Liver (tissue), 9 donors: ENCODE measurements around the gene RNF157. TPM values are rescaled to one million over a fixed set of nuclear protein-coding genes. Genes with fewer than 3 reads are reported as not detected.

Experiments
- DNase-seq: peaks from one replicate; pipeline ENCODE4 v3.0.0-alpha.2; 2017; ENCODE audit warnings: low spot score
- H3K27ac ChIP-seq, 2 donors: one replicate each; pipeline ENCODE4 v1.7.0; 2013; ENCODE audit warnings: inconsistent platforms in 2 of 2, low read length in 2 of 2, control low read depth in 1 of 2, low read depth in 1 of 2, mild to moderate bottlenecking in 1 of 2
- H3K27me3 ChIP-seq, 4 donors: one replicate each; pipeline versions ENCODE4 v1.6.1 to v1.7.0; 2013; ENCODE audit warnings: low read length in 3 of 4, inconsistent platforms in 1 of 4, mild to moderate bottlenecking in 1 of 4, moderate library complexity in 1 of 4; ENCODE audit not compliant: control insufficient read depth in 4 of 4, insufficient read depth in 4 of 4
- H3K36me3 ChIP-seq, 4 donors: one replicate each; pipeline versions ENCODE4 v1.6.1 to v1.7.0; 2013; ENCODE audit warnings: low read length in 3 of 4, mild to moderate bottlenecking in 3 of 4, low read depth in 1 of 4, moderate library complexity in 1 of 4; ENCODE audit not compliant: control insufficient read depth in 4 of 4, insufficient read depth in 3 of 4
- H3K4me1 ChIP-seq, 4 donors: one replicate each; pipeline versions ENCODE4 v1.6.1 to v1.7.0; 2013; ENCODE audit warnings: low read length in 3 of 4, mild to moderate bottlenecking in 3 of 4, moderate library complexity in 1 of 4; ENCODE audit not compliant: control insufficient read depth in 4 of 4, insufficient read depth in 4 of 4
- H3K4me3 ChIP-seq, 3 donors: one replicate each; pipeline versions ENCODE4 v1.6.1 to v1.7.0; 2013; ENCODE audit warnings: low read length in 3 of 3, control low read depth in 1 of 3, low read depth in 1 of 3, mild to moderate bottlenecking in 1 of 3
- H3K9ac ChIP-seq, 2 donors: one replicate each; pipeline ENCODE4 v1.7.0; 2013; ENCODE audit warnings: low read length in 2 of 2, mild to moderate bottlenecking in 2 of 2, moderate library complexity in 2 of 2, control low read depth in 1 of 2, low read depth in 1 of 2
- H3K9me3 ChIP-seq, 4 donors: one replicate each; pipeline versions ENCODE4 v1.6.1 to v1.7.0; 2013; ENCODE audit warnings: low read length in 3 of 4; ENCODE audit not compliant: control insufficient read depth in 4 of 4
- EGR1 ChIP-seq, 2 donors: IDR thresholded peaks; 2 replicates each; pipeline ENCODE4 v1.6.1; 2016 to 2018; ENCODE audit warnings: antibody characterized with exemption in 2 of 2, low read depth in 2 of 2
- FOXA2 ChIP-seq: IDR thresholded peaks from 2 replicates; pipeline ENCODE4 v1.6.1; 2016; ENCODE audit warnings: antibody characterized with exemption
- GABPA ChIP-seq, 2 donors: IDR thresholded peaks in 1 of 2; conservative IDR thresholded peaks in 1 of 2; 2 replicates each; pipeline ENCODE4 v1.6.1; 2016; ENCODE audit warnings: antibody characterized with exemption in 2 of 2, mild to moderate bottlenecking in 1 of 2, moderate library complexity in 1 of 2
- HNF4A ChIP-seq, 2 donors: conservative IDR thresholded peaks; 2 replicates each; pipeline ENCODE4 v1.6.1; 2016; ENCODE audit warnings: antibody characterized with exemption in 2 of 2, mild to moderate bottlenecking in 2 of 2
- JUND ChIP-seq, 2 donors: IDR thresholded peaks; 2 replicates each; pipeline ENCODE4 v1.6.1; 2016; ENCODE audit warnings: antibody characterized with exemption in 2 of 2
- NR2F2 ChIP-seq: IDR thresholded peaks from 2 replicates; pipeline ENCODE4 v1.6.1; 2016; ENCODE audit warnings: antibody characterized with exemption
- RAD21 ChIP-seq, 2 donors: IDR thresholded peaks; 2 replicates each; pipeline ENCODE4 v1.6.1; 2016; ENCODE audit warnings: antibody characterized with exemption in 2 of 2, mild to moderate bottlenecking in 2 of 2
- RXRA ChIP-seq, 2 donors: IDR thresholded peaks; 2 replicates each; pipeline ENCODE4 v1.6.1; 2017 to 2018; ENCODE audit warnings: antibody characterized with exemption in 2 of 2, mild to moderate bottlenecking in 1 of 2
- SP1 ChIP-seq: IDR thresholded peaks from 2 replicates; pipeline ENCODE4 v1.6.1; 2018; ENCODE audit warnings: antibody characterized with exemption, mild to moderate bottlenecking
- TAF1 ChIP-seq: conservative IDR thresholded peaks from 2 replicates; pipeline ENCODE4 v1.6.1; 2016; ENCODE audit warnings: antibody characterized with exemption, mild to moderate bottlenecking
- YY1 ChIP-seq: IDR thresholded peaks from 2 replicates; pipeline ENCODE4 v1.6.1; 2016; ENCODE audit warnings: antibody characterized with exemption, mild to moderate bottlenecking
- WGBS: extraction: QIAGEN DNeasy Blood & Tissue Kit; methylation state at CpG from one replicate; pipeline ENCODE4 v1.1.7; 2013; 5-methylcytosine and 5-hydroxymethylcytosine counted together
- polyA plus RNA-seq, 2 donors: library from polyadenylated mRNA; stranded (reverse) in 1 of 2; unstranded in 1 of 2; fragments of 200-250 nt in 1 of 2; fragments of >200 nt in 1 of 2; fragmentation: Nextera tagmentation in 1 of 2; extraction: Ambion mirVana in 1 of 2; gene quantifications; one replicate each; pipeline versions ENCODE4 v1.2.1 to v1.2.3, GENCODE V29; 2013 to 2015
- total RNA-seq, 2 donors: library from RNA; depleted of rRNA; stranded (reverse); fragments of >200 nt; gene quantifications; one replicate each; pipeline ENCODE4 v1.2.3, GENCODE V29; 2014
- TF ChIP-seq, protein P1 (sequence below): IDR thresholded peaks from 2 replicates; pipeline ENCODE4 v1.6.1; 2016; ENCODE audit warnings: antibody characterized with exemption, mild to moderate bottlenecking
- TF ChIP-seq, protein P2 (sequence below): IDR thresholded peaks from 2 replicates; pipeline ENCODE4 v1.6.1; 2016; ENCODE audit warnings: antibody characterized with exemption
- TF ChIP-seq, protein P3 (sequence below): IDR thresholded peaks from 2 replicates; pipeline ENCODE4 v1.6.1; 2016; ENCODE audit warnings: antibody characterized with exemption
- TF ChIP-seq, protein P4 (sequence below): IDR thresholded peaks from 2 replicates; pipeline ENCODE4 v1.6.1; 2016; ENCODE audit warnings: antibody characterized with exemption
- TF ChIP-seq, protein P5 (sequence below): fragments of 150-350 bp; IDR thresholded peaks from 2 replicates; pipeline ENCODE4 v1.5.1; 2017; ENCODE audit warnings: improper control_type of control experiment, low read depth, low read length; ENCODE audit not compliant: missing input control
- donor health status: healthy.
- donor health status: healthy.
- donor health status: healthy.
- donor health status: healthy.
- donor health status: healthy.

RNF157 gene
- total and polyA plus RNA-seq, 4 donors, result 0.42 to 2.9 (median 0.66) TPM

DNA sequence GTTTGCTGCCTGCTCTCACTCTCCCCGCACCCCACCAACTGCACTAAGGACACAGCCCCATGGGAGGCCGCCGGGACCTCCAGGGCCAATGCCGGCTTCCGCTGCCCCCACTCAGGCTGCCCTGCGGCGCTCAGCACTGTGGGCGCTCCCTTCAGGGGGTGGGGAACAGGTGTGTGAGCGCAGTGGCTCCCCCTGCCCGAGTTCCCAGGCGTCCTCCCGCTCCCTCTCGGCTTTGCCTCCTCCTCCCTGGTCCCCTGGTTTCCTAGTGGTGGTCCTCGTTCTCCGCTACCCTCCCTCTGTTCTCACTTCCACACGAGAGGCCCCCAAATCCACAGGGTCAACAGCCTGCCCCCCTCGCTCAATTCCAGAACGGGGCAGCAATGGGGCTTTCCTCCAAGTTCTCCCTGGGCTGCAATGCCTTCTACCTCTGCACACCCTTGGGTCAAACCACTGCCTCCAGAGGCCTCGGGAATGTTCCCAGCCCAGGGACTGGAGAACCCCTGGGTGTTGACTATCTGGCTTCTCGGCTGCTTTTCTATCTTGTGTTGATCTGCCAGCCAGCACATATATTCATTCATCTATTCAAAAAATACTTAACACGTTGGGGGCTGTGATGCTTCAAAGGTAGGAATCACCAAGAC, 109.1 kb downstream of the RNF157 start:
- Histone ChIP-seq H3K27me3 (no peaks in the 10 kb centered on the region), H3K36me3 (no peaks in the 10 kb centered on the region), H3K4me3 (no peak overlapping the region), H3K27ac (no peak overlapping the region), H3K9ac (no peak overlapping the region), H3K9me3 (no peaks in the 10 kb centered on the region), H3K4me1 (no peaks in the 10 kb centered on the region)
- no peak for DNase-seq
- TF ChIP-seq, protein P1, sequence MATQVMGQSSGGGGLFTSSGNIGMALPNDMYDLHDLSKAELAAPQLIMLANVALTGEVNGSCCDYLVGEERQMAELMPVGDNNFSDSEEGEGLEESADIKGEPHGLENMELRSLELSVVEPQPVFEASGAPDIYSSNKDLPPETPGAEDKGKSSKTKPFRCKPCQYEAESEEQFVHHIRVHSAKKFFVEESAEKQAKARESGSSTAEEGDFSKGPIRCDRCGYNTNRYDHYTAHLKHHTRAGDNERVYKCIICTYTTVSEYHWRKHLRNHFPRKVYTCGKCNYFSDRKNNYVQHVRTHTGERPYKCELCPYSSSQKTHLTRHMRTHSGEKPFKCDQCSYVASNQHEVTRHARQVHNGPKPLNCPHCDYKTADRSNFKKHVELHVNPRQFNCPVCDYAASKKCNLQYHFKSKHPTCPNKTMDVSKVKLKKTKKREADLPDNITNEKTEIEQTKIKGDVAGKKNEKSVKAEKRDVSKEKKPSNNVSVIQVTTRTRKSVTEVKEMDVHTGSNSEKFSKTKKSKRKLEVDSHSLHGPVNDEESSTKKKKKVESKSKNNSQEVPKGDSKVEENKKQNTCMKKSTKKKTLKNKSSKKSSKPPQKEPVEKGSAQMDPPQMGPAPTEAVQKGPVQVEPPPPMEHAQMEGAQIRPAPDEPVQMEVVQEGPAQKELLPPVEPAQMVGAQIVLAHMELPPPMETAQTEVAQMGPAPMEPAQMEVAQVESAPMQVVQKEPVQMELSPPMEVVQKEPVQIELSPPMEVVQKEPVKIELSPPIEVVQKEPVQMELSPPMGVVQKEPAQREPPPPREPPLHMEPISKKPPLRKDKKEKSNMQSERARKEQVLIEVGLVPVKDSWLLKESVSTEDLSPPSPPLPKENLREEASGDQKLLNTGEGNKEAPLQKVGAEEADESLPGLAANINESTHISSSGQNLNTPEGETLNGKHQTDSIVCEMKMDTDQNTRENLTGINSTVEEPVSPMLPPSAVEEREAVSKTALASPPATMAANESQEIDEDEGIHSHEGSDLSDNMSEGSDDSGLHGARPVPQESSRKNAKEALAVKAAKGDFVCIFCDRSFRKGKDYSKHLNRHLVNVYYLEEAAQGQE, result no peak
- TF ChIP-seq EGR1 (IDR thresholded peaks at IDR 0.05; ENCODE audit: low read depth in 2 of 2), result no peak
- TF ChIP-seq SP1, result no peak
- TF ChIP-seq YY1, result no peak
- TF ChIP-seq TAF1, result no peak
- TF ChIP-seq HNF4A (conservative IDR thresholded peaks at IDR 0.05), result no peak
- TF ChIP-seq, protein P2, sequence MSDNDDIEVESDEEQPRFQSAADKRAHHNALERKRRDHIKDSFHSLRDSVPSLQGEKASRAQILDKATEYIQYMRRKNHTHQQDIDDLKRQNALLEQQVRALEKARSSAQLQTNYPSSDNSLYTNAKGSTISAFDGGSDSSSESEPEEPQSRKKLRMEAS, result no peak
- no peak for TF ChIP-seq RXRA (IDR thresholded peaks at IDR 0.05)
- no peak for TF ChIP-seq GABPA (IDR thresholded peaks at IDR 0.05 in 1 of 2, conservative IDR thresholded peaks at IDR 0.05 in 1 of 2)
- TF ChIP-seq JUND (IDR thresholded peaks at IDR 0.05), result no peak
- TF ChIP-seq FOXA2, result no peak
- TF ChIP-seq, protein P3, sequence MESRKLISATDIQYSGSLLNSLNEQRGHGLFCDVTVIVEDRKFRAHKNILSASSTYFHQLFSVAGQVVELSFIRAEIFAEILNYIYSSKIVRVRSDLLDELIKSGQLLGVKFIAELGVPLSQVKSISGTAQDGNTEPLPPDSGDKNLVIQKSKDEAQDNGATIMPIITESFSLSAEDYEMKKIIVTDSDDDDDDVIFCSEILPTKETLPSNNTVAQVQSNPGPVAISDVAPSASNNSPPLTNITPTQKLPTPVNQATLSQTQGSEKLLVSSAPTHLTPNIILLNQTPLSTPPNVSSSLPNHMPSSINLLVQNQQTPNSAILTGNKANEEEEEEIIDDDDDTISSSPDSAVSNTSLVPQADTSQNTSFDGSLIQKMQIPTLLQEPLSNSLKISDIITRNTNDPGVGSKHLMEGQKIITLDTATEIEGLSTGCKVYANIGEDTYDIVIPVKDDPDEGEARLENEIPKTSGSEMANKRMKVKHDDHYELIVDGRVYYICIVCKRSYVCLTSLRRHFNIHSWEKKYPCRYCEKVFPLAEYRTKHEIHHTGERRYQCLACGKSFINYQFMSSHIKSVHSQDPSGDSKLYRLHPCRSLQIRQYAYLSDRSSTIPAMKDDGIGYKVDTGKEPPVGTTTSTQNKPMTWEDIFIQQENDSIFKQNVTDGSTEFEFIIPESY, result no peak
- WGBS, result 86% methylated on average over 21 of the region's 21 CpGs

DNA sequence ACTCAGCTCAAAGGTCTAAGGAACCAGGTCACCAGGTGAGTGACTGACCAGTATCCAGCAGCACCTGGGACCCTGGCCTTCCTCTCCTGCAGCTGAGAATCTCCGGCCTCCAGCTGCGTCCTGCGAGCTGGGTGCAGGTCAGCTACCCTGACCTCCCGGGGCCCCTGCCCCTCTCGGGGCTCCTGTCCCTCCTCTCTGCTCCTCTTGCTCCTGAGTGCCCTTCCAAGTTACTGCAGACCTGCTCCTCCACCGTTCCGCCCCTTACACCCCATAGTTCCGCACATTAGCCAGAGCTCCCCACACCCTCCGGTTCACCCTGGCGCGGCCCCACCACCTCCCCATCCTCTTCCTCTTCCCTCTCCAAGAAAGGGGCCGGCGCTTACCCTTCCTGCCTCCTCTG, 109.8 kb downstream of the RNF157 start:
- Histone ChIP-seq H3K9me3 (no peaks in the 10 kb centered on the region), H3K27ac (no peak overlapping the region), H3K9ac (no peak overlapping the region), H3K36me3 (no peaks in the 10 kb centered on the region), H3K27me3 (no peaks in the 10 kb centered on the region), H3K4me3 (no peak overlapping the region), H3K4me1 (no peaks in the 10 kb centered on the region)
- WGBS, result 70% methylated on average over 13 of the region's 13 CpGs
- DNase-seq, result no peak
- TF ChIP-seq, protein P4, sequence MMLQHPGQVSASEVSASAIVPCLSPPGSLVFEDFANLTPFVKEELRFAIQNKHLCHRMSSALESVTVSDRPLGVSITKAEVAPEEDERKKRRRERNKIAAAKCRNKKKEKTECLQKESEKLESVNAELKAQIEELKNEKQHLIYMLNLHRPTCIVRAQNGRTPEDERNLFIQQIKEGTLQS, result no peak
- TF ChIP-seq, protein P3, result no peak
- TF ChIP-seq, protein P2, result no peak
- TF ChIP-seq RXRA (IDR thresholded peaks at IDR 0.05), result no peak
- TF ChIP-seq FOXA2, result no peak
- TF ChIP-seq GABPA (IDR thresholded peaks at IDR 0.05 in 1 of 2, conservative IDR thresholded peaks at IDR 0.05 in 1 of 2), result no peak
- no peak for TF ChIP-seq YY1
- TF ChIP-seq HNF4A (conservative IDR thresholded peaks at IDR 0.05), result no peak
- no peak for TF ChIP-seq JUND (IDR thresholded peaks at IDR 0.05)
- TF ChIP-seq TAF1, result no peak
- TF ChIP-seq NR2F2, result no peak
- no peak for TF ChIP-seq SP1
- TF ChIP-seq, protein P5, sequence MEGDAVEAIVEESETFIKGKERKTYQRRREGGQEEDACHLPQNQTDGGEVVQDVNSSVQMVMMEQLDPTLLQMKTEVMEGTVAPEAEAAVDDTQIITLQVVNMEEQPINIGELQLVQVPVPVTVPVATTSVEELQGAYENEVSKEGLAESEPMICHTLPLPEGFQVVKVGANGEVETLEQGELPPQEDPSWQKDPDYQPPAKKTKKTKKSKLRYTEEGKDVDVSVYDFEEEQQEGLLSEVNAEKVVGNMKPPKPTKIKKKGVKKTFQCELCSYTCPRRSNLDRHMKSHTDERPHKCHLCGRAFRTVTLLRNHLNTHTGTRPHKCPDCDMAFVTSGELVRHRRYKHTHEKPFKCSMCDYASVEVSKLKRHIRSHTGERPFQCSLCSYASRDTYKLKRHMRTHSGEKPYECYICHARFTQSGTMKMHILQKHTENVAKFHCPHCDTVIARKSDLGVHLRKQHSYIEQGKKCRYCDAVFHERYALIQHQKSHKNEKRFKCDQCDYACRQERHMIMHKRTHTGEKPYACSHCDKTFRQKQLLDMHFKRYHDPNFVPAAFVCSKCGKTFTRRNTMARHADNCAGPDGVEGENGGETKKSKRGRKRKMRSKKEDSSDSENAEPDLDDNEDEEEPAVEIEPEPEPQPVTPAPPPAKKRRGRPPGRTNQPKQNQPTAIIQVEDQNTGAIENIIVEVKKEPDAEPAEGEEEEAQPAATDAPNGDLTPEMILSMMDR, result no peak
- TF ChIP-seq RAD21 (IDR thresholded peaks at IDR 0.05), result no peak
- TF ChIP-seq, protein P1, result no peak
